ENCODE measurements around the gene DPYSL4.

DPYSL4 gene

GRCh38 chr10:132199854-132200311 is 13.1 kb downstream of the DPYSL4 start:
- Histone ChIP-seq H3K9ac (ENCODE audit: low read length) (no peak overlapping the region), H3K36me3 (ENCODE audit: control insufficient read depth, insufficient read depth, low read length) (no peaks in the 10 kb centered on the region), H3K4me3 (ENCODE audit: low read length) (no peak overlapping the region), H3K27me3 (ENCODE audit: control insufficient read depth, insufficient read depth, low read length) (no peaks in the 10 kb centered on the region), H3K27ac (ENCODE audit: low read depth, low read length) (no peak overlapping the region), H3K4me1 (ENCODE audit: control insufficient read depth, insufficient read depth, low read length) (no peaks in the 10 kb centered on the region)

- no peaks in the 10 kb centered on the region for H3K4me1 ChIP-seq (ENCODE audit: control insufficient read depth, insufficient read depth, low read length)
- no peak overlapping the region for H3K4me3 ChIP-seq (ENCODE audit: low read length)
- H3K27me3 ChIP-seq (ENCODE audit: control insufficient read depth, insufficient read depth, low read length) = no peaks in the 10 kb centered on the region
- H3K36me3 ChIP-seq (ENCODE audit: control insufficient read depth, insufficient read depth, low read length) = no peaks in the 10 kb centered on the region
- no peak overlapping the region for H3K9ac ChIP-seq (ENCODE audit: low read length)
- H3K27ac ChIP-seq (ENCODE audit: low read depth, low read length) = no peak overlapping the region
These were observed 13.8 kb downstream of the DPYSL4 start for GRCh38 chr10:132200344-132201110.

DNA sequence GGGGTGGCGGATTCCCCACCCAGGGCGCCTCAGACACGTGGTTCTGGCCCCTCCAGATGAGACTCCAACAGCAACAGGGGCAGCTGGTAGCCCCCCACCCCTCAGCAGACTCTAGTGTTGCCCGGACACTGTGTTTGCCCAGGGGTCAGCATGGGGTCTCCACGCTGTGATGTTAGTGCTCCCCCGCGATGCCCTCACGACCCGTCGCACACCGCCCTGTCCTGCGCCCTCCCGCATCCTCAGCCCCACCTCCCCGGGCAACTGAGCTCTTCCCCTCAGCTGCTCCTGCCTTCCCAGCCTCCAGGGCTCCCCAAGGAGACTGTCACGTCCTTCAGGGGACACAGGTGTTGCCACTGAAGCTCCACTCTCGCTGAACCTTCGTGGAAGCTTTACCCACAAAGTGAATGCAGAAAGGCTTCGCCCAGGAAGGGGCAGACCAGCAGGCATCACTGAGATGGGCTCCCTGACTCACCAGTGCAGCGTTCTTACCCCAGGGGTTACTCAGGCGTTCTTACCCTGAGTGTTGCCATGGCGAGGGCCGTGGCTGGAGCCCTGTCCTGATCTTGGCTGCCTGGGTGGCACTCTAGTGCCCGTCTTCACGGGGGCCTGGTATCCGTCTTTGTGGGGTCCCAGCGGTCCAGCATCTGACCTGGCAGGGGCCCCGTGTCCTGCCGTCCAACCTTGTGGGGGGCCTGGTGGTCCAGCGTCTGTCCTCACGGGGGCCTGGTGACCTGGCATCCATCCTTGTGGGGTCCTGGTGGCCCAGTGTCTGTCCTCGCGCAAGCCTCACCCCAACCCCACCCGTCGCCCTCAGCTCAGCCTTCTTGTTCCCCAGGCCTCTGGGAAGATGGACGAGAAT is 14.6 kb downstream of the DPYSL4 start:
- H3K27ac ChIP-seq (ENCODE audit: low read depth, low read length) = no peak overlapping the region

DNA sequence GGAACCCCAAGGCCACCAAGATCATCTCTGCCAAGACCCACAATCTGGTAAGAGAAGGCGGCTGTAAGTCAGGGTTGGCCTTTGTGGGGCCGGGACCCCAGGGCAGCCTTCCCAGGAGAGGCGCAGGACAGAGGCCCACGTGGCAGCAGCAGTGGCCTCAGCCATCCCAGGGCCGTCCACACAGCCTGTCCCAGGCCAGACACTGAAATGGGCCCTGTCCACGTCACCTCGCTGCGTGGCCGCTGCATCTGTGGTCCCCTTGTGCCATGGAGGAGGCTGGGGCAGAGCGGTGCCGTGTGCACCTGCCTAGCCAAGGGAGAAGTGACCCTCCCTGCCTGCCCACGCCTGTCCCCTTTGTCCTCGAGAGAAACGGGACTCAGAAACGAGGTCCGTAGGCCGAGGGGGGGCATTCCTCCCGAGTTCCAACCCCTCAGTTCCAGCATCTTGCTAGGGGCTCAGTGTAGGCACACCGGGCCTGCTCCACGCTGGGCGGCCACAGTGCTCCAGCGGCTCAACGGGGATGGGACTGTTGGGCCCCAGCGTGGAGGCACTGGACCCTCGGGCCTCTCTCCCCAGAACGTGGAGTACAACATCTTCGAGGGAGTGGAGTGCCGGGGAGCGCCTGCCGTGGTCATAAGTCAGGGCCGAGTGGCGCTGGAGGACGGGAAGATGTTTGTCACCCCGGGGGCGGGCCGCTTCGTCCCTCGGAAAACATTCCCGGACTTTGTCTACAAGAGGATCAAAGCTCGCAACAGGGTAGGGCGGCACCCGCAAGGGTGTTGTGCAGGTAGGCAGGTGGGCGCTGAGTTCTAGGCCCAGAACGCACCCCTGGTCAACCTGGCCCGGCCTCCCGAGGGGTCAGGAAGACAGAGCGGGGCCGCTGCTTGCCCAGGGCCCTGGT is 15.6 kb downstream of the DPYSL4 start:
- Histone ChIP-seq H3K9ac (ENCODE audit: low read length) (no peak overlapping the region), H3K27ac (ENCODE audit: low read depth, low read length) (no peak overlapping the region), H3K36me3 (ENCODE audit: control insufficient read depth, insufficient read depth, low read length) (no peaks in the 10 kb centered on the region), H3K27me3 (ENCODE audit: control insufficient read depth, insufficient read depth, low read length) (no peaks in the 10 kb centered on the region), H3K4me1 (ENCODE audit: control insufficient read depth, insufficient read depth, low read length) (no peaks in the 10 kb centered on the region), H3K4me3 (ENCODE audit: low read length) (no peak overlapping the region)

More for the DNA sequence above, 14.6 kb downstream of the DPYSL4 start:
- H3K9ac ChIP-seq (ENCODE audit: low read length) = no peak overlapping the region
- H3K27me3 ChIP-seq (ENCODE audit: control insufficient read depth, insufficient read depth, low read length) = no peaks in the 10 kb centered on the region
- no peak overlapping the region for H3K4me3 ChIP-seq (ENCODE audit: low read length)
- no peaks in the 10 kb centered on the region for H3K36me3 ChIP-seq (ENCODE audit: control insufficient read depth, insufficient read depth, low read length)
- no peaks in the 10 kb centered on the region for H3K4me1 ChIP-seq (ENCODE audit: control insufficient read depth, insufficient read depth, low read length)

DNA sequence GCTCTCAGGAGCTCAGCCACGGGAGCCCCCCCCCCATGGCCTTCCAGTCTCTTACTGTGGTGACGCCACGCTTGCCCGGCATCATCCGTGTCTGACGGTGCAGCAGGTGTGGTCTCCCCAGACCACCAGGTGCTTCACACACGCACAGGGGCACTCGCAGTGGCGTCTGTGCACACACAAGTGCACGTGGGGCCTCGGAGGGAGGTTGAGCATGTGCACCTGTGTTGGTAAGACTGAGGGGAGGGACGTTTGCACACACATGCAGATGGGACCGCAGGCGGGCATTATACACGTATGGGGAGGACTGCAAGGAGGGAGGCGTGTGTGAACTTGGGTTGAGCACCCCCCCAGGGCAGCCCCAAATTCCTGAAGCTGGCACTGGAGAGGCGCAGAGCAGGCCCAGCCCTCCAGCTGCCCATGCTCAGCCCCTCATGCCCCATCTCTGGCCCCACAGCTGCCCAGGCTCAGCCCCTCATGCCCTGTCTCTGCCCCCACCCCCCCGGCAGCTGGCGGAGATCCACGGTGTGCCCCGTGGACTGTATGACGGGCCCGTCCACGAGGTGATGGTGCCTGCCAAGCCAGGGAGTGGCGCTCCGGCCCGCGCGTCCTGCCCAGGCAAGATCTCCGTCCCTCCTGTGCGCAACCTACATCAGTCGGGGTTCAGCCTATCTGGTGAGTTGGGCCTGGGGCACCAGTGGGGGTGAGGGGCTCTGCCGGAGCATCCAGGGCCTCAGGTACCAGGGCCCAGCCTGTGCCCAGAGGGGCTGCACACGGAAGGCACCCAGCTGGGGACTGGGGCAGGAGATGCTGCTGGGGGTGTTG is 16.7 kb downstream of the DPYSL4 start:
- Histone ChIP-seq H3K4me3 (ENCODE audit: low read length) (no peak overlapping the region), H3K36me3 (ENCODE audit: control insufficient read depth, insufficient read depth, low read length) (no peaks in the 10 kb centered on the region), H3K27ac (ENCODE audit: low read depth, low read length) (no peak overlapping the region), H3K4me1 (ENCODE audit: control insufficient read depth, insufficient read depth, low read length) (no peaks in the 10 kb centered on the region), H3K27me3 (ENCODE audit: control insufficient read depth, insufficient read depth, low read length) (no peaks in the 10 kb centered on the region), H3K9ac (ENCODE audit: low read length) (no peak overlapping the region)

DNA sequence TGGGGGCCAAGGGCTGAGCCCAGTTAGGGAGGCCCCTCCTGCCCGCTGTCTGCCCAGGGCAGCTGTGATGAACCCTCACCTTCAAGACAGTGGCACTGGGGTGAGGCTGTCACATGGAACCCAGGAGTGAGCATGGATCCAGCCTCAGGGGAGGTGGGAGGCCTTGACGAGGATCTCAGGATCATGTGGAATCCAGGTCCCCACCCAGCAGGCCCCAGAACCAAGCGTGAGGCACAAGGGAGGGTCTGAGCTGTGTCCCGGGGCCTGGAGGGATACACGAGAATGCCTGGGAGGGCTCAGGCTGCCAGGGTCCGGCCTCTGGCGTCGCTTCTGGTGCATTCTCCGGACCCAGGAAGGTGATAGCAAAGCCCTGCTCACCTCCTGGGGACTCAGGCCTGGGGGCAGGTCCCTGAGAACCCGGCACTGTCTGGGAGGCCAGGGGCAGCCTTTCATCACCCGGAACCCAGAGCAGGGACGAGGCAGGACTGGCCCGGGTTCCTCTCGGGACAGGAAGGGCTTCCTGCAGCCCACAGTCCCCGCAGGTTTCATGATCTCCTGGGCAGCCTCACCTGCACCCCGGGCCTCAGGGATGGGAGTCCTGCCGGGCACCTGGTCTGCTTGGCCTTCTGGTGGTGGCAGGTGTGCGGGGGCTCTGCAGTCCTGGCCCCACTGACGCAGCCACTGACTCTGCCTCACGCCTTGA is 17.5 kb downstream of the DPYSL4 start:
- H3K9ac ChIP-seq (ENCODE audit: low read length) = no peak overlapping the region
- H3K27ac ChIP-seq (ENCODE audit: low read depth, low read length) = no peak overlapping the region
- no peaks in the 10 kb centered on the region for H3K27me3 ChIP-seq (ENCODE audit: control insufficient read depth, insufficient read depth, low read length)
- no peak overlapping the region for H3K4me3 ChIP-seq (ENCODE audit: low read length)
- no peaks in the 10 kb centered on the region for H3K4me1 ChIP-seq (ENCODE audit: control insufficient read depth, insufficient read depth, low read length)
- H3K36me3 ChIP-seq (ENCODE audit: control insufficient read depth, insufficient read depth, low read length) = no peaks in the 10 kb centered on the region

DNA sequence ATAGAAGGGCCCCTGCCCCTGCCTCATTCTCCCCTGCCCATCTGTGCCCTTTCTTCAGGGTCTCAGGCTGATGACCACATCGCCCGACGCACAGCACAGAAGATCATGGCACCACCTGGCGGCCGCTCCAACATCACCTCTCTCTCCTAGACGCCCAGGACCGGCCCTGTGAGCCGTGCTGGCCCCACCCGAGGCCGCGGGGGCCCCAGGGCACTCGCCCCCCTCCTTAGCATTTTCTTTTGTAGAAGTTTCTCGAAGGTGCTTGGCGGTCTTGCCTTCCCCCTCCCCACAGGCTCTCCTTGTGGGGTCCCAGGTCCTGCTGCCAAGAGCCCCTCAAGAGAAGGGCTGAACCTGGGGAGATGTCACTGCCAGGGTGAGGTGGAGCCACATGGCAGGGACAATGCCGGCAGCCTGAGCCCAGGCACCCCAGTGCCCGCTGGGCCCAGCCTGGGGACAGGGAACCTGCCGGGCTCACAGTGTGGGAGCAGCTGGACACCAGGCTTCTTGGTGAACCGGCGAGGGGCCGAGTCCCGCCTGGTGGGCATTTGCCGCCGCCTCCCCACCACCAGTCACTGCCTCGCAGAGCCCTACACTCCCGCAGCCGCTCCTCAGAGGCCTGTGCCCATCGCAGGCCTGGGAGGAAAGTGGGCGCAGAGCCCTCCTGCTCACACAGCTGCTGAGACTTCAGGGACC is 18.2 kb downstream of the DPYSL4 start:
- Histone ChIP-seq H3K9ac (ENCODE audit: low read length) (no peak overlapping the region), H3K27me3 (ENCODE audit: control insufficient read depth, insufficient read depth, low read length) (no peaks in the 10 kb centered on the region)

GRCh38 chr10:132205650-132206376 is 19.1 kb downstream of the DPYSL4 start:
- no peak overlapping the region for H3K27ac ChIP-seq (ENCODE audit: low read depth, low read length)
- no peaks in the 10 kb centered on the region for H3K4me1 ChIP-seq (ENCODE audit: control insufficient read depth, insufficient read depth, low read length)
- H3K27me3 ChIP-seq (ENCODE audit: control insufficient read depth, insufficient read depth, low read length) = no peaks in the 10 kb centered on the region
- H3K4me3 ChIP-seq (ENCODE audit: low read length) = no peak overlapping the region
- H3K36me3 ChIP-seq (ENCODE audit: control insufficient read depth, insufficient read depth, low read length) = no peaks in the 10 kb centered on the region
- no peak overlapping the region for H3K9ac ChIP-seq (ENCODE audit: low read length)

More for the DNA sequence above, 18.2 kb downstream of the DPYSL4 start:
- no peaks in the 10 kb centered on the region for H3K4me1 ChIP-seq (ENCODE audit: control insufficient read depth, insufficient read depth, low read length)
- H3K36me3 ChIP-seq (ENCODE audit: control insufficient read depth, insufficient read depth, low read length) = no peaks in the 10 kb centered on the region
- no peak overlapping the region for H3K4me3 ChIP-seq (ENCODE audit: low read length)
- H3K27ac ChIP-seq (ENCODE audit: low read depth, low read length) = no peak overlapping the region

DNA sequence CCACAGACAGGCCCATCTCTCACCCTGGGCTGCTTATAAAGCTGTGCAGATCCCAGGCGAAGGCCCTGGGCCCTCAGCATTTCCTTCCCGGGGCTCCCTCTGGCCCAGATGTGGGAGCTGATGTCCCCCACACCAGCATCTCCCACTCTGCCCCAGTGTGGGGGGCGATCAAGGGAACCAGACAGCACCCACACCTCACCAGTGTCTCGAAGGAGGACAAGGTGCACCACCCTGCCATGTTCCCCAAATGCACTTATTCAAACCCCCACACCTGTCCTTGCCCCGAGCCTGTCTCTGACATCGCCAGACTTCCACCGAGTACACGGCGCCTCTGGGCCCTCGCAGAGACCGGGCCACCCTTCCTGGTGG is 19.6 kb downstream of the DPYSL4 start:
- no peak overlapping the region for H3K27ac ChIP-seq (ENCODE audit: low read depth, low read length)
- no peaks in the 10 kb centered on the region for H3K4me1 ChIP-seq (ENCODE audit: control insufficient read depth, insufficient read depth, low read length)

GRCh38 chr10:132206806-132207535 is 20.2 kb downstream of the DPYSL4 start:
- Histone ChIP-seq H3K27ac (ENCODE audit: low read depth, low read length) (no peak overlapping the region), H3K9ac (ENCODE audit: low read length) (no peak overlapping the region), H3K4me3 (ENCODE audit: low read length) (no peak overlapping the region), H3K4me1 (ENCODE audit: control insufficient read depth, insufficient read depth, low read length) (no peaks in the 10 kb centered on the region), H3K27me3 (ENCODE audit: control insufficient read depth, insufficient read depth, low read length) (no peaks in the 10 kb centered on the region), H3K36me3 (ENCODE audit: control insufficient read depth, insufficient read depth, low read length) (no peaks in the 10 kb centered on the region)

More for the DNA sequence above, 19.6 kb downstream of the DPYSL4 start:
- Histone ChIP-seq H3K9ac (ENCODE audit: low read length) (no peak overlapping the region), H3K36me3 (ENCODE audit: control insufficient read depth, insufficient read depth, low read length) (no peaks in the 10 kb centered on the region), H3K4me3 (ENCODE audit: low read length) (no peak overlapping the region), H3K27me3 (ENCODE audit: control insufficient read depth, insufficient read depth, low read length) (no peaks in the 10 kb centered on the region)
